Liver (tissue), 9 donors: ENCODE data around the gene BFSP1. TPM values are rescaled to one million over a fixed set of nuclear protein-coding genes. Genes with fewer than 3 reads are reported as not detected.

ENCODE experiments used
- DNase-seq: peaks from one replicate; pipeline ENCODE4 v3.0.0-alpha.2; 2017; ENCODE audit warnings: low spot score
- H3K27ac ChIP-seq, 2 donors: one replicate each; pipeline ENCODE4 v1.7.0; 2013; ENCODE audit warnings: inconsistent platforms in 2 of 2, low read length in 2 of 2, control low read depth in 1 of 2, low read depth in 1 of 2, mild to moderate bottlenecking in 1 of 2
- H3K27me3 ChIP-seq, 4 donors: one replicate each; pipeline versions ENCODE4 v1.6.1 to v1.7.0; 2013; ENCODE audit warnings: low read length in 3 of 4, inconsistent platforms in 1 of 4, mild to moderate bottlenecking in 1 of 4, moderate library complexity in 1 of 4; ENCODE audit not compliant: control insufficient read depth in 4 of 4, insufficient read depth in 4 of 4
- H3K36me3 ChIP-seq, 4 donors: one replicate each; pipeline versions ENCODE4 v1.6.1 to v1.7.0; 2013; ENCODE audit warnings: low read length in 3 of 4, mild to moderate bottlenecking in 3 of 4, low read depth in 1 of 4, moderate library complexity in 1 of 4; ENCODE audit not compliant: control insufficient read depth in 4 of 4, insufficient read depth in 3 of 4
- H3K4me1 ChIP-seq, 4 donors: one replicate each; pipeline versions ENCODE4 v1.6.1 to v1.7.0; 2013; ENCODE audit warnings: low read length in 3 of 4, mild to moderate bottlenecking in 3 of 4, moderate library complexity in 1 of 4; ENCODE audit not compliant: control insufficient read depth in 4 of 4, insufficient read depth in 4 of 4
- H3K4me3 ChIP-seq, 3 donors: one replicate each; pipeline versions ENCODE4 v1.6.1 to v1.7.0; 2013; ENCODE audit warnings: low read length in 3 of 3, control low read depth in 1 of 3, low read depth in 1 of 3, mild to moderate bottlenecking in 1 of 3
- H3K9ac ChIP-seq, 2 donors: one replicate each; pipeline ENCODE4 v1.7.0; 2013; ENCODE audit warnings: low read length in 2 of 2, mild to moderate bottlenecking in 2 of 2, moderate library complexity in 2 of 2, control low read depth in 1 of 2, low read depth in 1 of 2
- H3K9me3 ChIP-seq, 4 donors: one replicate each; pipeline versions ENCODE4 v1.6.1 to v1.7.0; 2013; ENCODE audit warnings: low read length in 3 of 4; ENCODE audit not compliant: control insufficient read depth in 4 of 4
- EGR1 ChIP-seq, 2 donors: IDR thresholded peaks; 2 replicates each; pipeline ENCODE4 v1.6.1; 2016 to 2018; ENCODE audit warnings: antibody characterized with exemption in 2 of 2, low read depth in 2 of 2
- FOXA1 ChIP-seq: IDR thresholded peaks from 2 replicates; pipeline ENCODE4 v1.6.1; 2016; ENCODE audit warnings: antibody characterized with exemption
- FOXA2 ChIP-seq: IDR thresholded peaks from 2 replicates; pipeline ENCODE4 v1.6.1; 2016; ENCODE audit warnings: antibody characterized with exemption
- GABPA ChIP-seq, 2 donors: IDR thresholded peaks in 1 of 2; conservative IDR thresholded peaks in 1 of 2; 2 replicates each; pipeline ENCODE4 v1.6.1; 2016; ENCODE audit warnings: antibody characterized with exemption in 2 of 2, mild to moderate bottlenecking in 1 of 2, moderate library complexity in 1 of 2
- HNF4A ChIP-seq, 2 donors: conservative IDR thresholded peaks; 2 replicates each; pipeline ENCODE4 v1.6.1; 2016; ENCODE audit warnings: antibody characterized with exemption in 2 of 2, mild to moderate bottlenecking in 2 of 2
- HNF4G ChIP-seq: IDR thresholded peaks from 2 replicates; pipeline ENCODE4 v1.6.1; 2016; ENCODE audit warnings: antibody characterized with exemption
- JUND ChIP-seq, 2 donors: IDR thresholded peaks; 2 replicates each; pipeline ENCODE4 v1.6.1; 2016; ENCODE audit warnings: antibody characterized with exemption in 2 of 2
- NR2F2 ChIP-seq: IDR thresholded peaks from 2 replicates; pipeline ENCODE4 v1.6.1; 2016; ENCODE audit warnings: antibody characterized with exemption
- RAD21 ChIP-seq, 2 donors: IDR thresholded peaks; 2 replicates each; pipeline ENCODE4 v1.6.1; 2016; ENCODE audit warnings: antibody characterized with exemption in 2 of 2, mild to moderate bottlenecking in 2 of 2
- SP1 ChIP-seq: IDR thresholded peaks from 2 replicates; pipeline ENCODE4 v1.6.1; 2018; ENCODE audit warnings: antibody characterized with exemption, mild to moderate bottlenecking
- TAF1 ChIP-seq: conservative IDR thresholded peaks from 2 replicates; pipeline ENCODE4 v1.6.1; 2016; ENCODE audit warnings: antibody characterized with exemption, mild to moderate bottlenecking
- YY1 ChIP-seq: IDR thresholded peaks from 2 replicates; pipeline ENCODE4 v1.6.1; 2016; ENCODE audit warnings: antibody characterized with exemption, mild to moderate bottlenecking
- WGBS: extraction: QIAGEN DNeasy Blood & Tissue Kit; methylation state at CpG from one replicate; pipeline ENCODE4 v1.1.7; 2013; 5-methylcytosine and 5-hydroxymethylcytosine counted together
- polyA plus RNA-seq, 2 donors: library from polyadenylated mRNA; stranded (reverse) in 1 of 2; unstranded in 1 of 2; fragments of 200-250 nt in 1 of 2; fragments of >200 nt in 1 of 2; fragmentation: Nextera tagmentation in 1 of 2; extraction: Ambion mirVana in 1 of 2; gene quantifications; one replicate each; pipeline versions ENCODE4 v1.2.1 to v1.2.3, GENCODE V29; 2013 to 2015
- total RNA-seq, 2 donors: library from RNA; depleted of rRNA; stranded (reverse); fragments of >200 nt; gene quantifications; one replicate each; pipeline ENCODE4 v1.2.3, GENCODE V29; 2014
- TF ChIP-seq, protein P1 (sequence below): fragments of 150-350 bp; IDR thresholded peaks from 2 replicates; pipeline ENCODE4 v1.5.1; 2017; ENCODE audit warnings: improper control_type of control experiment, low read depth, low read length; ENCODE audit not compliant: missing input control
- TF ChIP-seq, protein P2 (sequence below): IDR thresholded peaks from 2 replicates; pipeline ENCODE4 v1.6.1; 2016; ENCODE audit warnings: antibody characterized with exemption
- TF ChIP-seq, protein P3 (sequence below): IDR thresholded peaks from 2 replicates; pipeline ENCODE4 v1.6.1; 2016; ENCODE audit warnings: antibody characterized with exemption
- TF ChIP-seq, protein P4 (sequence below): IDR thresholded peaks from 2 replicates; pipeline ENCODE4 v1.6.1; 2016; ENCODE audit warnings: antibody characterized with exemption, mild to moderate bottlenecking
- TF ChIP-seq, protein P5 (sequence below): IDR thresholded peaks from 2 replicates; pipeline ENCODE4 v1.6.1; 2016; ENCODE audit warnings: antibody characterized with exemption
- donor health status: healthy.
- donor health status: healthy.
- donor health status: healthy.
- donor health status: healthy.
- donor health status: healthy.

The BFSP1 gene
- total and polyA plus RNA-seq, 4 donors: 0.14 to 0.28 (median 0.21) TPM

DNA sequence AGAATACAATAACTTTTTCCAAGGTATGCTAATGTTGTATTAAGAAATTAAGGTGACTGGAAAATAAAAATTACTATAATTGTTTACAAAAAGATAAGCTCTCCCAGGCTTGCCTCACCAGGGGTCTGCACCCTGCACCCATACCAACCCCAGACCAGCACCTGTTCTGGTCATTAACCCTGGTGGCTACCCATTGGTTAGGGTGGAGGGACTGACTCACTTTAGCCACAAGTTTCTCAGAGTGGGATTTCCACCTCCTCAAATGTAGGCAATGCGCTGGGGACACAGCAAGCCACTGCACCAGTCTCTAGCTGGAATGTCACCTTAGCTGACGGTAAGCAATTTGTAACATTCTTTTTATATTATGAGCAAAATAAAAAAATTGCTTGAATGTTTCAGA is 83.1 kb downstream of the BFSP1 start (continued):
- TF ChIP-seq NR2F2 (no peak), HNF4A (conservative IDR thresholded peaks at IDR 0.05) (no peak), EGR1 (IDR thresholded peaks at IDR 0.05; ENCODE audit: low read depth in 2 of 2) (no peak)

DNA sequence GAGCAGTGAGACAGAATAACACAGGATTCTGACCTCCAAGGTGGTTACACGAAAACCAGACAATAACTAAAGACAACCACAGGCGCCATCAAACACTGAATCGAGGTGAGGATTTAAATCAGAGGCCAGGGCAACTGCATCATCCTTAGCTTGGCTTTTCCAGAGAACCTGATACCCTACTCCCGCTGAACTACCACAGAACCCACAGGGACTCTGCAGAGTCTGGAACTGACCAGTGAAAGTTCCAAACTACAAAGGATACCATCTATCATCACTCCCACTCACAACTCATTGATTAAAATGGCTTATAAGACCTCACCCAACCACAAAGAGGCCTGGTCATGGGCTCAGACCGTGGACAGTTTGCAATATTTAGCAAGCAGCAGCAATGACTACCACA is 85.0 kb downstream of the BFSP1 start:
- no peak for TF ChIP-seq SP1
- no peak for TF ChIP-seq GABPA (IDR thresholded peaks at IDR 0.05 in 1 of 2, conservative IDR thresholded peaks at IDR 0.05 in 1 of 2)
- TF ChIP-seq YY1: no peak
- TF ChIP-seq, protein P1, sequence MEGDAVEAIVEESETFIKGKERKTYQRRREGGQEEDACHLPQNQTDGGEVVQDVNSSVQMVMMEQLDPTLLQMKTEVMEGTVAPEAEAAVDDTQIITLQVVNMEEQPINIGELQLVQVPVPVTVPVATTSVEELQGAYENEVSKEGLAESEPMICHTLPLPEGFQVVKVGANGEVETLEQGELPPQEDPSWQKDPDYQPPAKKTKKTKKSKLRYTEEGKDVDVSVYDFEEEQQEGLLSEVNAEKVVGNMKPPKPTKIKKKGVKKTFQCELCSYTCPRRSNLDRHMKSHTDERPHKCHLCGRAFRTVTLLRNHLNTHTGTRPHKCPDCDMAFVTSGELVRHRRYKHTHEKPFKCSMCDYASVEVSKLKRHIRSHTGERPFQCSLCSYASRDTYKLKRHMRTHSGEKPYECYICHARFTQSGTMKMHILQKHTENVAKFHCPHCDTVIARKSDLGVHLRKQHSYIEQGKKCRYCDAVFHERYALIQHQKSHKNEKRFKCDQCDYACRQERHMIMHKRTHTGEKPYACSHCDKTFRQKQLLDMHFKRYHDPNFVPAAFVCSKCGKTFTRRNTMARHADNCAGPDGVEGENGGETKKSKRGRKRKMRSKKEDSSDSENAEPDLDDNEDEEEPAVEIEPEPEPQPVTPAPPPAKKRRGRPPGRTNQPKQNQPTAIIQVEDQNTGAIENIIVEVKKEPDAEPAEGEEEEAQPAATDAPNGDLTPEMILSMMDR: no peak
- no peak for TF ChIP-seq EGR1 (IDR thresholded peaks at IDR 0.05; ENCODE audit: low read depth in 2 of 2)
- no peak for TF ChIP-seq JUND (IDR thresholded peaks at IDR 0.05)
- no peak for TF ChIP-seq HNF4A (conservative IDR thresholded peaks at IDR 0.05)
- TF ChIP-seq, protein P2, sequence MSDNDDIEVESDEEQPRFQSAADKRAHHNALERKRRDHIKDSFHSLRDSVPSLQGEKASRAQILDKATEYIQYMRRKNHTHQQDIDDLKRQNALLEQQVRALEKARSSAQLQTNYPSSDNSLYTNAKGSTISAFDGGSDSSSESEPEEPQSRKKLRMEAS: no peak
- no peak for TF ChIP-seq FOXA1
- TF ChIP-seq, protein P3, sequence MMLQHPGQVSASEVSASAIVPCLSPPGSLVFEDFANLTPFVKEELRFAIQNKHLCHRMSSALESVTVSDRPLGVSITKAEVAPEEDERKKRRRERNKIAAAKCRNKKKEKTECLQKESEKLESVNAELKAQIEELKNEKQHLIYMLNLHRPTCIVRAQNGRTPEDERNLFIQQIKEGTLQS: no peak
- no peak for TF ChIP-seq HNF4G
- Histone ChIP-seq H3K27me3 (peaks cover 0 to 21% (median 4%) of the 10 kb centered on the region in 4 donors), H3K36me3 (no peaks in the 10 kb centered on the region), H3K27ac (no peak overlapping the region), H3K9ac (no peak overlapping the region), H3K9me3 (peaks cover 0 to 2% (median 0%) of the 10 kb centered on the region in 4 donors), H3K4me1 (no peaks in the 10 kb centered on the region), H3K4me3 (no peak overlapping the region)
- no peak for DNase-seq
- WGBS: 74% methylated on average over 5 of the region's 5 CpGs

DNA sequence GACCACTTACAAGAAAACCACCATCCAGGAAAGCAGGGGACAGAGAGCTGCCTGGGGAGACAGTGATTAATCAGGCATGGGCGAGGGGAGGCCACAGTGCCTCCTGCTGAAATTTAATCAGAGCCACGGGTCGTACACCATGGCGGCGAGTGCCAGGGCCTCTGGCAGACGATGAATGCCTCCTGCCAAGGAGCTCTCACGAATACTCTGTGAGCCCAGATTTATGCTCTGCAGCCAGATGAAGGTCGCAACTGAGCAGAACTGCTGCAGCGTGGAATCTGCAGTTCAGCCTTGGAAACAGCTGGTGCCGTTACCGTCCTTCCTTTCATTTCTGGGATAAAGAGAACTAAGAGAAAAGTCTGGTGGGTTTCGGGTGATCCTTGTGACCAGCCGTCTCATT is 85.6 kb downstream of the BFSP1 start:
- Histone ChIP-seq H3K9ac (no peak overlapping the region), H3K4me3 (no peak overlapping the region), H3K36me3 (no peaks in the 10 kb centered on the region), H3K4me1 (no peaks in the 10 kb centered on the region), H3K9me3 (peaks cover 0 to 2% (median 0%) of the 10 kb centered on the region in 4 donors), H3K27me3 (peaks cover 0 to 21% (median 5%) of the 10 kb centered on the region in 4 donors), H3K27ac (no peak overlapping the region)
- DNase-seq: no peak
- WGBS: 73% methylated on average over 13 of the region's 13 CpGs
- TF ChIP-seq, protein P4, sequence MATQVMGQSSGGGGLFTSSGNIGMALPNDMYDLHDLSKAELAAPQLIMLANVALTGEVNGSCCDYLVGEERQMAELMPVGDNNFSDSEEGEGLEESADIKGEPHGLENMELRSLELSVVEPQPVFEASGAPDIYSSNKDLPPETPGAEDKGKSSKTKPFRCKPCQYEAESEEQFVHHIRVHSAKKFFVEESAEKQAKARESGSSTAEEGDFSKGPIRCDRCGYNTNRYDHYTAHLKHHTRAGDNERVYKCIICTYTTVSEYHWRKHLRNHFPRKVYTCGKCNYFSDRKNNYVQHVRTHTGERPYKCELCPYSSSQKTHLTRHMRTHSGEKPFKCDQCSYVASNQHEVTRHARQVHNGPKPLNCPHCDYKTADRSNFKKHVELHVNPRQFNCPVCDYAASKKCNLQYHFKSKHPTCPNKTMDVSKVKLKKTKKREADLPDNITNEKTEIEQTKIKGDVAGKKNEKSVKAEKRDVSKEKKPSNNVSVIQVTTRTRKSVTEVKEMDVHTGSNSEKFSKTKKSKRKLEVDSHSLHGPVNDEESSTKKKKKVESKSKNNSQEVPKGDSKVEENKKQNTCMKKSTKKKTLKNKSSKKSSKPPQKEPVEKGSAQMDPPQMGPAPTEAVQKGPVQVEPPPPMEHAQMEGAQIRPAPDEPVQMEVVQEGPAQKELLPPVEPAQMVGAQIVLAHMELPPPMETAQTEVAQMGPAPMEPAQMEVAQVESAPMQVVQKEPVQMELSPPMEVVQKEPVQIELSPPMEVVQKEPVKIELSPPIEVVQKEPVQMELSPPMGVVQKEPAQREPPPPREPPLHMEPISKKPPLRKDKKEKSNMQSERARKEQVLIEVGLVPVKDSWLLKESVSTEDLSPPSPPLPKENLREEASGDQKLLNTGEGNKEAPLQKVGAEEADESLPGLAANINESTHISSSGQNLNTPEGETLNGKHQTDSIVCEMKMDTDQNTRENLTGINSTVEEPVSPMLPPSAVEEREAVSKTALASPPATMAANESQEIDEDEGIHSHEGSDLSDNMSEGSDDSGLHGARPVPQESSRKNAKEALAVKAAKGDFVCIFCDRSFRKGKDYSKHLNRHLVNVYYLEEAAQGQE: no peak
- TF ChIP-seq, protein P5, sequence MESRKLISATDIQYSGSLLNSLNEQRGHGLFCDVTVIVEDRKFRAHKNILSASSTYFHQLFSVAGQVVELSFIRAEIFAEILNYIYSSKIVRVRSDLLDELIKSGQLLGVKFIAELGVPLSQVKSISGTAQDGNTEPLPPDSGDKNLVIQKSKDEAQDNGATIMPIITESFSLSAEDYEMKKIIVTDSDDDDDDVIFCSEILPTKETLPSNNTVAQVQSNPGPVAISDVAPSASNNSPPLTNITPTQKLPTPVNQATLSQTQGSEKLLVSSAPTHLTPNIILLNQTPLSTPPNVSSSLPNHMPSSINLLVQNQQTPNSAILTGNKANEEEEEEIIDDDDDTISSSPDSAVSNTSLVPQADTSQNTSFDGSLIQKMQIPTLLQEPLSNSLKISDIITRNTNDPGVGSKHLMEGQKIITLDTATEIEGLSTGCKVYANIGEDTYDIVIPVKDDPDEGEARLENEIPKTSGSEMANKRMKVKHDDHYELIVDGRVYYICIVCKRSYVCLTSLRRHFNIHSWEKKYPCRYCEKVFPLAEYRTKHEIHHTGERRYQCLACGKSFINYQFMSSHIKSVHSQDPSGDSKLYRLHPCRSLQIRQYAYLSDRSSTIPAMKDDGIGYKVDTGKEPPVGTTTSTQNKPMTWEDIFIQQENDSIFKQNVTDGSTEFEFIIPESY: no peak
- TF ChIP-seq, protein P2: no peak
- no peak for TF ChIP-seq TAF1
- no peak for TF ChIP-seq YY1
- TF ChIP-seq, protein P3: no peak
- no peak for TF ChIP-seq HNF4G
- TF ChIP-seq FOXA2: no peak
- no peak for TF ChIP-seq FOXA1
- TF ChIP-seq HNF4A (conservative IDR thresholded peaks at IDR 0.05): no peak
- TF ChIP-seq RAD21 (IDR thresholded peaks at IDR 0.05): no peak
